ENCODE measurements around the gene MTMR1.

MTMR1 gene

GRCh38 chrX:150692831-150693724, at the start of gene MTMR1:
Gene MTMR1, plus strand, starts transcription at chrX:150693396. Its CDS starts 135 bp downstream, at chrX:150693531.
- H3K9me3 ChIP-seq (ENCODE audit: control insufficient read depth in 1 of 2, low read length in 2 of 2): no peaks in the 10 kb centered on the region
- no peaks in the 10 kb centered on the region for H3K27me3 ChIP-seq (ENCODE audit: low read depth, low read length)
- peak within 1 kb of the TSS; percentile 79 for H3K27ac ChIP-seq (ENCODE audit: low read length)
- H3K36me3 ChIP-seq (ENCODE audit: control insufficient read depth in 1 of 2, insufficient read depth in 2 of 2, low read length in 2 of 2): no peaks in the 10 kb centered on the region
- H3K4me3 ChIP-seq (ENCODE audit: low read depth in 1 of 2, low read length in 2 of 2): peak within 1 kb of the TSS; percentile 66 to 69
- H3K4me1 ChIP-seq (ENCODE audit: control insufficient read depth in 1 of 2, insufficient read depth in 2 of 2, low read length in 2 of 2): no peaks in the 10 kb centered on the region

- H3K4me1 ChIP-seq (ENCODE audit: control insufficient read depth in 1 of 2, insufficient read depth in 2 of 2, low read length in 2 of 2): peaks cover 0 to 3% of the 10 kb centered on the region in 2 donors
- H3K36me3 ChIP-seq (ENCODE audit: control insufficient read depth in 1 of 2, insufficient read depth in 2 of 2, low read length in 2 of 2): peaks cover 12 to 24% of the 10 kb centered on the region in 2 donors
- H3K27me3 ChIP-seq (ENCODE audit: low read depth, low read length): no peaks in the 10 kb centered on the region
- H3K9me3 ChIP-seq (ENCODE audit: control insufficient read depth in 1 of 2, low read length in 2 of 2): no peaks in the 10 kb centered on the region
- no peak overlapping the region for H3K4me3 ChIP-seq (ENCODE audit: low read depth in 1 of 2, low read length in 2 of 2)
- H3K27ac ChIP-seq (ENCODE audit: low read length): no peak overlapping the region
These were observed 49.2 kb upstream of the MTMR1 start for GRCh38 chrX:150643958-150644357.

GRCh38 chrX:150644422-150644821, 48.8 kb upstream of the MTMR1 start:
- H3K36me3 ChIP-seq (ENCODE audit: control insufficient read depth in 1 of 2, insufficient read depth in 2 of 2, low read length in 2 of 2): peaks cover 12 to 24% of the 10 kb centered on the region in 2 donors
- H3K27me3 ChIP-seq (ENCODE audit: low read depth, low read length): no peaks in the 10 kb centered on the region
- no peak overlapping the region for H3K4me3 ChIP-seq (ENCODE audit: low read depth in 1 of 2, low read length in 2 of 2)
- H3K27ac ChIP-seq (ENCODE audit: low read length): no peak overlapping the region
- no peaks in the 10 kb centered on the region for H3K9me3 ChIP-seq (ENCODE audit: control insufficient read depth in 1 of 2, low read length in 2 of 2)
- peaks cover 0 to 5% of the 10 kb centered on the region in 2 donors for H3K4me1 ChIP-seq (ENCODE audit: control insufficient read depth in 1 of 2, insufficient read depth in 2 of 2, low read length in 2 of 2)

GRCh38 chrX:150647331-150647730, 45.9 kb upstream of the MTMR1 start:
- peaks cover 0 to 14% of the 10 kb centered on the region in 2 donors for H3K36me3 ChIP-seq (ENCODE audit: control insufficient read depth in 1 of 2, insufficient read depth in 2 of 2, low read length in 2 of 2)
- H3K27me3 ChIP-seq (ENCODE audit: low read depth, low read length): no peaks in the 10 kb centered on the region
- H3K4me3 ChIP-seq (ENCODE audit: low read depth in 1 of 2, low read length in 2 of 2): no peak overlapping the region
- peaks cover 0 to 5% of the 10 kb centered on the region in 2 donors for H3K4me1 ChIP-seq (ENCODE audit: control insufficient read depth in 1 of 2, insufficient read depth in 2 of 2, low read length in 2 of 2)
- no peak overlapping the region for H3K27ac ChIP-seq (ENCODE audit: low read length)
- H3K9me3 ChIP-seq (ENCODE audit: control insufficient read depth in 1 of 2, low read length in 2 of 2): no peaks in the 10 kb centered on the region

- H3K9me3 ChIP-seq (ENCODE audit: control insufficient read depth in 1 of 2, low read length in 2 of 2): no peaks in the 10 kb centered on the region
- H3K4me3 ChIP-seq (ENCODE audit: low read depth in 1 of 2, low read length in 2 of 2): no peak overlapping the region
These were observed 44.8 kb upstream of the MTMR1 start for GRCh38 chrX:150648296-150648940.

GRCh38 chrX:150649096-150649870, 43.9 kb upstream of the MTMR1 start:
- H3K36me3 ChIP-seq (ENCODE audit: control insufficient read depth in 1 of 2, insufficient read depth in 2 of 2, low read length in 2 of 2): peaks cover 6 to 8% of the 10 kb centered on the region in 2 donors
- no peaks in the 10 kb centered on the region for H3K9me3 ChIP-seq (ENCODE audit: control insufficient read depth in 1 of 2, low read length in 2 of 2)
- H3K27me3 ChIP-seq (ENCODE audit: low read depth, low read length): no peaks in the 10 kb centered on the region
- peaks cover 0 to 5% of the 10 kb centered on the region in 2 donors for H3K4me1 ChIP-seq (ENCODE audit: control insufficient read depth in 1 of 2, insufficient read depth in 2 of 2, low read length in 2 of 2)
- no peak overlapping the region for H3K4me3 ChIP-seq (ENCODE audit: low read depth in 1 of 2, low read length in 2 of 2)
- H3K27ac ChIP-seq (ENCODE audit: low read length): peak overlapping the region; percentile 21

More at GRCh38 chrX:150648296-150648940, 44.8 kb upstream of the MTMR1 start:
- no peak overlapping the region for H3K27ac ChIP-seq (ENCODE audit: low read length)
- H3K27me3 ChIP-seq (ENCODE audit: low read depth, low read length): no peaks in the 10 kb centered on the region
- H3K36me3 ChIP-seq (ENCODE audit: control insufficient read depth in 1 of 2, insufficient read depth in 2 of 2, low read length in 2 of 2): peaks cover 5 to 8% of the 10 kb centered on the region in 2 donors
- H3K4me1 ChIP-seq (ENCODE audit: control insufficient read depth in 1 of 2, insufficient read depth in 2 of 2, low read length in 2 of 2): peaks cover 0 to 5% of the 10 kb centered on the region in 2 donors

- H3K4me1 ChIP-seq (ENCODE audit: control insufficient read depth in 1 of 2, insufficient read depth in 2 of 2, low read length in 2 of 2): peaks cover 0 to 5% of the 10 kb centered on the region in 2 donors
- H3K27me3 ChIP-seq (ENCODE audit: low read depth, low read length): no peaks in the 10 kb centered on the region
- H3K27ac ChIP-seq (ENCODE audit: low read length): no peak overlapping the region
- H3K4me3 ChIP-seq (ENCODE audit: low read depth in 1 of 2, low read length in 2 of 2): no peak overlapping the region
- H3K36me3 ChIP-seq (ENCODE audit: control insufficient read depth in 1 of 2, insufficient read depth in 2 of 2, low read length in 2 of 2): peaks cover 0 to 6% of the 10 kb centered on the region in 2 donors
- no peaks in the 10 kb centered on the region for H3K9me3 ChIP-seq (ENCODE audit: control insufficient read depth in 1 of 2, low read length in 2 of 2)
These were observed 41.3 kb upstream of the MTMR1 start for GRCh38 chrX:150651906-150652305.

GRCh38 chrX:150655788-150656187, 37.4 kb upstream of the MTMR1 start:
- Histone ChIP-seq H3K4me3 (ENCODE audit: low read depth in 1 of 2, low read length in 2 of 2) (no peak overlapping the region), H3K4me1 (ENCODE audit: control insufficient read depth in 1 of 2, insufficient read depth in 2 of 2, low read length in 2 of 2) (no peaks in the 10 kb centered on the region), H3K36me3 (ENCODE audit: control insufficient read depth in 1 of 2, insufficient read depth in 2 of 2, low read length in 2 of 2) (peaks cover 4 to 12% of the 10 kb centered on the region in 2 donors), H3K27me3 (ENCODE audit: low read depth, low read length) (no peaks in the 10 kb centered on the region), H3K27ac (ENCODE audit: low read length) (no peak overlapping the region), H3K9me3 (ENCODE audit: control insufficient read depth in 1 of 2, low read length in 2 of 2) (no peaks in the 10 kb centered on the region)

- peaks cover 1 to 13% of the 10 kb centered on the region in 2 donors for H3K36me3 ChIP-seq (ENCODE audit: control insufficient read depth in 1 of 2, insufficient read depth in 2 of 2, low read length in 2 of 2)
- no peak overlapping the region for H3K27ac ChIP-seq (ENCODE audit: low read length)
- H3K4me3 ChIP-seq (ENCODE audit: low read depth in 1 of 2, low read length in 2 of 2): no peak overlapping the region
- H3K4me1 ChIP-seq (ENCODE audit: control insufficient read depth in 1 of 2, insufficient read depth in 2 of 2, low read length in 2 of 2): no peaks in the 10 kb centered on the region
- no peaks in the 10 kb centered on the region for H3K27me3 ChIP-seq (ENCODE audit: low read depth, low read length)
- H3K9me3 ChIP-seq (ENCODE audit: control insufficient read depth in 1 of 2, low read length in 2 of 2): no peaks in the 10 kb centered on the region
These were observed 30.1 kb upstream of the MTMR1 start for GRCh38 chrX:150663073-150663472.

- Histone ChIP-seq H3K4me3 (ENCODE audit: low read depth in 1 of 2, low read length in 2 of 2) (no peak overlapping the region), H3K27ac (ENCODE audit: low read length) (no peak overlapping the region), H3K36me3 (ENCODE audit: control insufficient read depth in 1 of 2, insufficient read depth in 2 of 2, low read length in 2 of 2) (peaks cover 0 to 13% of the 10 kb centered on the region in 2 donors), H3K27me3 (ENCODE audit: low read depth, low read length) (no peaks in the 10 kb centered on the region), H3K9me3 (ENCODE audit: control insufficient read depth in 1 of 2, low read length in 2 of 2) (no peaks in the 10 kb centered on the region), H3K4me1 (ENCODE audit: control insufficient read depth in 1 of 2, insufficient read depth in 2 of 2, low read length in 2 of 2) (no peaks in the 10 kb centered on the region)
These were observed 28.9 kb upstream of the MTMR1 start for GRCh38 chrX:150664290-150664689.

- no peaks in the 10 kb centered on the region for H3K27me3 ChIP-seq (ENCODE audit: low read depth, low read length)
- no peaks in the 10 kb centered on the region for H3K4me1 ChIP-seq (ENCODE audit: control insufficient read depth in 1 of 2, insufficient read depth in 2 of 2, low read length in 2 of 2)
- H3K36me3 ChIP-seq (ENCODE audit: control insufficient read depth in 1 of 2, insufficient read depth in 2 of 2, low read length in 2 of 2): peaks cover 0 to 5% of the 10 kb centered on the region in 2 donors
- no peak overlapping the region for H3K27ac ChIP-seq (ENCODE audit: low read length)
- H3K4me3 ChIP-seq (ENCODE audit: low read depth in 1 of 2, low read length in 2 of 2): no peak overlapping the region
- no peaks in the 10 kb centered on the region for H3K9me3 ChIP-seq (ENCODE audit: control insufficient read depth in 1 of 2, low read length in 2 of 2)
These were observed 17.0 kb upstream of the MTMR1 start for GRCh38 chrX:150676221-150676620.
